ENCODE data around the gene GRAMD1A.

DNA sequence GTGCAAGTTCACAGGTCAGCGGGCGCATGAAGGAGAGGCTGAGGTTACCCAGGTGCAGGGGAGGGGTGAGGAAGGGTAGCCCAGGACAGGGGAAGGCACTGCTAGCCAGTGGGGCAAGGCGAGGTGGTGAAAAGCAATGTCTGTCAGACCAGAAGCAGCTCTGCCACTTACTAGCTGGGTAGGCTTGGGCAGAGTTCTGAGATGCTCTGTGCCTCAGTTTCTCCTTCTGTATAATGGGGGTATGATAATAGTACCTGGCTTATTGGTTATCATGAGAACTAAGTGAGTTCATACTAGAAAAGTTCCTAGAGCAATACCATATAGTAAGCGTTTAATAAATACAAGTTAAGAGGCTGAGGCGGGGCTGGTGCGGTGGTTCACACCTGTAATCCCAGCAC, 15.8 kb downstream of the GRAMD1A start:
- TF ChIP-seq GATA2 (IDR thresholded peaks at IDR 0.05; ENCODE audit: low read depth, low read length) (no peak), GATA3 (IDR thresholded peaks at IDR 0.05; ENCODE audit: low read depth, low read length) (no peak)

All from SH-SY5Y (cell line).